Smooth muscle cell (in vitro differentiated cells): ENCODE data around the gene SNAP47. TPM values are rescaled to one million over a fixed set of nuclear protein-coding genes. Genes with fewer than 3 reads are reported as not detected.

Source experiments
- DNase-seq: peaks from one replicate; lab custom pipeline; 2025; ENCODE audit not compliant: unreplicated experiment; lab: John Stamatoyannopoulos, UW
- H2AFZ ChIP-seq: fragments of 200-600 bp; sonication (generic); 2 replicates; pipeline ENCODE4 v1.6.0; 2016; ENCODE audit warnings: antibody characterized with exemption, low read depth, mild to moderate bottlenecking
- H3F3A ChIP-seq: fragments of 200-600 bp; sonication (generic); 2 replicates; pipeline ENCODE4 v1.6.0; 2017; ENCODE audit warnings: antibody characterized with exemption, low read depth
- H3K27ac ChIP-seq: fragments of 200-600 bp; sonication (generic); 2 replicates; pipeline ENCODE4 v1.5.1; 2016; ENCODE audit warnings: low read depth, mild to moderate bottlenecking
- H3K27me3 ChIP-seq: fragments of 200-600 bp; sonication (generic); 2 replicates; pipeline ENCODE4 v1.6.1; 2016; ENCODE audit warnings: low read depth, mild to moderate bottlenecking
- H3K36me3 ChIP-seq: fragments of 200-600 bp; sonication (generic); 2 replicates; pipeline ENCODE4 v1.5.1; 2016; ENCODE audit warnings: low read depth
- H3K4me1 ChIP-seq: fragments of 200-600 bp; sonication (generic); 2 replicates; pipeline ENCODE4 v1.5.1; 2016; ENCODE audit warnings: low read depth
- H3K4me2 ChIP-seq: fragments of 200-600 bp; sonication (generic); 2 replicates; pipeline ENCODE4 v1.6.0; 2016; ENCODE audit warnings: mild to moderate bottlenecking
- H3K4me3 ChIP-seq: fragments of 200-600 bp; sonication (generic); 2 replicates; pipeline ENCODE4 v1.5.1; 2016; ENCODE audit warnings: mild to moderate bottlenecking
- H3K79me2 ChIP-seq: fragments of 200-600 bp; sonication (generic); 2 replicates; pipeline ENCODE4 v1.6.0; 2016; ENCODE audit warnings: low read depth, mild to moderate bottlenecking
- H3K9ac ChIP-seq: fragments of 200-600 bp; sonication (generic); 2 replicates; pipeline ENCODE4 v1.6.0; 2016; ENCODE audit warnings: low read depth
- H3K9me3 ChIP-seq: fragments of 200-600 bp; sonication (generic); replicated peaks from 2 replicates; pipeline ENCODE4 v1.5.1; 2016; ENCODE audit warnings: low read depth
- H4K20me1 ChIP-seq: fragments of 200-600 bp; sonication (generic); 2 replicates; pipeline ENCODE4 v1.6.0; 2016; ENCODE audit warnings: low read depth
- WGBS: methylation state at CpG from one replicate; pipeline ENCODE4 v1.1.7; 2016; ENCODE audit warnings: low lambda C conversion rate; 5-methylcytosine and 5-hydroxymethylcytosine counted together
- polyA plus RNA-seq: library from polyadenylated mRNA; unstranded; fragments of >200 nt; fragmentation: Nextera tagmentation; extraction: Ambion mirVana; gene quantifications from 2 replicates; pipeline ENCODE4 v1.2.1, GENCODE V29; 2016
- total RNA-seq: library from RNA; depleted of rRNA; stranded (reverse); fragments of >200 nt; gene quantifications from 2 replicates; pipeline ENCODE4 v1.2.3, GENCODE V29; 2014
- TF ChIP-seq, protein P1 (sequence below): fragments of 200-600 bp; sonication (generic); IDR thresholded peaks from 2 replicates; pipeline ENCODE4 v1.5.1; 2017; ENCODE audit warnings: borderline replicate concordance, mild to moderate bottlenecking, antibody characterized with exemption; ENCODE audit not compliant: insufficient read depth, poor library complexity, severe bottlenecking

Gene SNAP47
- total and polyA plus RNA-seq, 2 experiments from 2014 or later = 26.2 to 42.4 TPM

DNA sequence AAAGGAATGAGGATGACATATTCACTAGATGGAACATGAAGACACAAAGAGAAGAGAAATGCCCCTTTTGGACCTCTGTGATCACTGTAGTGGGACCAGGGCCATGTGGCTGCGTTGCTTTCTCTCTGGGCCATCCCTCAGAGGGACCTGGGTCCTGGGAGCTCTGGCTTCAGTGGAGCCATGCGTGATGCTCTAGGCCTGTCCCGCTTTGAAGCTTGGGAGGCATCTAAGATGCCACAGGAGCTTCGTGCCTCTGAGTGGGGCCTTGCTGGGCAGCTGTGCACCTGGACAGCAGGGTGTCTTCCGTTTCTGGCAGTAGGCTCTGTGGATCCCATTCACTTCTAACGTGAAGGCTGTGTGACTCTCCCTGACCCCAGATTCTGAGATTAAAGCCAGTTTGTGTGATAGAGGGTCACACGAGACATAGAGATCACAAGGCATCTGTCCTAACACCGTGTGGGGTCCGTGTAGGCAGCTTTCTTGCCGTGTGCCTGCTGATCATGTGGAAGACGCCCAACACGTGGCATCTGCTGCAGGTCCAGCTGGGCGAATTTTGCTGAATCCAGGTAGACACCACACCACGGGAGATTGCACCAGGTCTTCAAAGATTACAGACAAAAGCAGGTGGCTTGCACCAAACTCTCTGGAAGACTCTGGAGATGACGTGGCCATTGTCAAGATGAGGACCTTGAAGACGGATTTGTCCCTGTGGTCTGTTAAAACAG lies 63.0 kb downstream of the SNAP47 start:
- WGBS = 86% methylated on average over 16 of the region's 16 CpGs
- H3K9me3 ChIP-seq = no peaks in the 10 kb centered on the region
- TF ChIP-seq, protein P1, sequence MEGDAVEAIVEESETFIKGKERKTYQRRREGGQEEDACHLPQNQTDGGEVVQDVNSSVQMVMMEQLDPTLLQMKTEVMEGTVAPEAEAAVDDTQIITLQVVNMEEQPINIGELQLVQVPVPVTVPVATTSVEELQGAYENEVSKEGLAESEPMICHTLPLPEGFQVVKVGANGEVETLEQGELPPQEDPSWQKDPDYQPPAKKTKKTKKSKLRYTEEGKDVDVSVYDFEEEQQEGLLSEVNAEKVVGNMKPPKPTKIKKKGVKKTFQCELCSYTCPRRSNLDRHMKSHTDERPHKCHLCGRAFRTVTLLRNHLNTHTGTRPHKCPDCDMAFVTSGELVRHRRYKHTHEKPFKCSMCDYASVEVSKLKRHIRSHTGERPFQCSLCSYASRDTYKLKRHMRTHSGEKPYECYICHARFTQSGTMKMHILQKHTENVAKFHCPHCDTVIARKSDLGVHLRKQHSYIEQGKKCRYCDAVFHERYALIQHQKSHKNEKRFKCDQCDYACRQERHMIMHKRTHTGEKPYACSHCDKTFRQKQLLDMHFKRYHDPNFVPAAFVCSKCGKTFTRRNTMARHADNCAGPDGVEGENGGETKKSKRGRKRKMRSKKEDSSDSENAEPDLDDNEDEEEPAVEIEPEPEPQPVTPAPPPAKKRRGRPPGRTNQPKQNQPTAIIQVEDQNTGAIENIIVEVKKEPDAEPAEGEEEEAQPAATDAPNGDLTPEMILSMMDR = no peak
- no peak overlapping the region for H3K27ac ChIP-seq
- no peak overlapping the region for H3K4me2 ChIP-seq
- no peaks in the 10 kb centered on the region for H3F3A ChIP-seq
- no peaks in the 10 kb centered on the region for H3K79me2 ChIP-seq
- H3K4me3 ChIP-seq = no peak overlapping the region
- no peaks in the 10 kb centered on the region for H3K36me3 ChIP-seq
- H4K20me1 ChIP-seq = no peaks in the 10 kb centered on the region
- no peak for DNase-seq
- no peak overlapping the region for H2AFZ ChIP-seq
- peaks cover 20% of the 10 kb centered on the region for H3K27me3 ChIP-seq
- peaks cover 15% of the 10 kb centered on the region for H3K4me1 ChIP-seq
- H3K9ac ChIP-seq = no peak overlapping the region

DNA sequence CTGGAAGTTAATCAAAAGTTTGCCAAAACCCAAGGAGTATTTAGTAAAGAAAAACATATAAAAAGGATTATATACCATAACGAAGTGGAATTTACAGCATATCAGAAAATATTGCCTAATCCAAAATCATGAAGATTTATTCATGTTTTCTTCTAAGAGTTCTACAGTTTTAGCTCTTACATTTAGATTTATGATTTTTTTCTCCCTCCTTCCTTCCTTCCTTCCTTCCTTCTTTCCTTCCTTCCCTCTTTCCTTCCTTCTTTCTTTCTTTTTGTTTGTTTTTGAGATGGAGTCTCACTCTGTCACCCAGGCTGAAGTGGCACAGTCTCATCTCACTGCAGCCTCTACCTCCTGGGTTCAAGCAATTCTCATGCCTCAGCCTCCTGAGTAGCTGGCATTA lies 64.5 kb downstream of the SNAP47 start:
- Histone ChIP-seq H3K9me3 (no peaks in the 10 kb centered on the region), H3K4me1 (peaks cover under 1% of the 10 kb centered on the region), H3F3A (no peaks in the 10 kb centered on the region), H3K4me3 (no peak overlapping the region), H3K4me2 (no peak overlapping the region), H3K36me3 (no peaks in the 10 kb centered on the region), H2AFZ (no peak overlapping the region), H3K27ac (no peak overlapping the region), H3K79me2 (no peaks in the 10 kb centered on the region), H3K9ac (no peak overlapping the region), H3K27me3 (peaks cover 28% of the 10 kb centered on the region), H4K20me1 (no peaks in the 10 kb centered on the region)
- 76% methylated on average over 1 of the region's 1 CpG for WGBS
- no peak for DNase-seq
- TF ChIP-seq, protein P1 = no peak

DNA sequence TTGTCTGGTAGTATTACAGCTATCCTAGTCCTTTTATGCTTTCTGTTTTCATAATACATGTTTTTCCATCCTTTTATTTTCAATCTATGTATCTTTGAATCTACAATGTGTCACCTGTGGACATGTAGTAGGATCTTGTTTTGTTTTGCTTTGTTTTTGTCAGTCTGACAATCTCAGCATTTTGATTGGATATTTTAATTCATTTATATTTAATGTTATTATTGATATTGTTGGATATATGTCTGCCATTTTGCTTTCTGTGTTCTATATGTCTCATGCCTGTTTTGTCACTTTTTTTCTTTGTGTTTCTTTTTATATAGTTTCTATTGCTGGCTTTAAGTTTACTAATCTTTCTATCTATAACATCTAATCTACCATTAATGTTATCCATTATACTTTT lies 68.7 kb downstream of the SNAP47 start:
- Histone ChIP-seq H3K4me3 (no peak overlapping the region), H3K27me3 (peaks cover 20% of the 10 kb centered on the region), H3K9ac (no peak overlapping the region), H3K4me2 (no peak overlapping the region), H3K27ac (no peak overlapping the region), H3K36me3 (no peaks in the 10 kb centered on the region), H3K9me3 (no peaks in the 10 kb centered on the region), H2AFZ (no peak overlapping the region), H3K4me1 (no peaks in the 10 kb centered on the region), H3F3A (no peaks in the 10 kb centered on the region), H3K79me2 (no peaks in the 10 kb centered on the region), H4K20me1 (no peaks in the 10 kb centered on the region)
- no peak for DNase-seq
- TF ChIP-seq, protein P1 = no peak

DNA sequence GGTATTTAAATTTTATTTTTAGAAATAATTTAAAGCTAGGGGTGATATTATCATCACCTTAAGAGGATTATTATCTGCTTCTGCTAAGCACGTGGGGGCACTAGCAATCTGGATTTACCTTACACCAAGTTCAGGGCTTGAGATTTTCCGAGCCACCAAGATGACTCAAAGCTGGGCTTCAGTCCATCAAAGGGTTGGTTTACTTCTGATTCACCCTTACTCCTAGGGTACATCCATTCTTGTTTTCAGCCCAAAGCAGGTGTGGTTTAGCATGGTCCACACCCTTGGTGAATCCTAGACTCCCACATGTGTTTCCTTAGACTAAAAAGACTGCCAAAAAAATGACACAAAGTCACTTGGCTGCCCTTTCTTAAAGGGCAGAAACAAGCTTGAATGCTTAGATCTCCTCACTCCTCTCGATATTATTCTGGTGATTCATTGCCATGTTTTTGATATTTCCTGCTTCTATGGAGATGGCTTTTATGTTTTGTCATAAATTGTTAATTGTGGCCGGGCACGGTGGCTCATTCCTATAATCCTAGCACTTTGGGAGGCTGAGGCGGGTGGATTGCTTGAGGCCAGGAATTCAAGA lies 70.5 kb downstream of the SNAP47 start:
- Histone ChIP-seq H3K36me3 (no peaks in the 10 kb centered on the region), H3K4me1 (no peaks in the 10 kb centered on the region), H3K27me3 (peaks cover 18% of the 10 kb centered on the region), H3K4me3 (no peak overlapping the region), H3K79me2 (no peaks in the 10 kb centered on the region), H4K20me1 (no peaks in the 10 kb centered on the region), H3K9me3 (no peaks in the 10 kb centered on the region), H2AFZ (no peak overlapping the region), H3F3A (no peaks in the 10 kb centered on the region), H3K27ac (no peak overlapping the region), H3K4me2 (no peak overlapping the region), H3K9ac (no peak overlapping the region)
- no peak for DNase-seq
- TF ChIP-seq, protein P1 = no peak
- WGBS = 81% methylated on average over 6 of the region's 6 CpGs
